Gastroesophageal sphincter (tissue), 3 donors: ENCODE results near the gene SYCE1.

Experiments used
- POLR2A ChIP-seq, 2 donors: fragments of 450-650 bp; IDR thresholded peaks; one replicate each; pipeline ENCODE4 v1.6.1; 2017; ENCODE audit warnings: antibody characterized with exemption in 2 of 2, mild to moderate bottlenecking in 2 of 2, moderate library complexity in 1 of 2
- POLR2AphosphoS5 ChIP-seq: sonication (generic); formaldehyde crosslinking; IDR thresholded peaks from one replicate; pipeline ENCODE4 v1.6.1; 2017; ENCODE audit warnings: antibody characterized with exemption
- TF ChIP-seq, protein P1 (sequence below), 4 experiments: fragments of 200-600 bp in 2 of 4; fragments of 450-650 bp in 2 of 4; sonication (generic) in 1 of 4; IDR thresholded peaks; one replicate each; pipeline ENCODE4 v1.5.1; 2017 to 2019; ENCODE audit warnings: antibody characterized with exemption in 4 of 4, mild to moderate bottlenecking in 2 of 4, moderate library complexity in 2 of 4

DNA sequence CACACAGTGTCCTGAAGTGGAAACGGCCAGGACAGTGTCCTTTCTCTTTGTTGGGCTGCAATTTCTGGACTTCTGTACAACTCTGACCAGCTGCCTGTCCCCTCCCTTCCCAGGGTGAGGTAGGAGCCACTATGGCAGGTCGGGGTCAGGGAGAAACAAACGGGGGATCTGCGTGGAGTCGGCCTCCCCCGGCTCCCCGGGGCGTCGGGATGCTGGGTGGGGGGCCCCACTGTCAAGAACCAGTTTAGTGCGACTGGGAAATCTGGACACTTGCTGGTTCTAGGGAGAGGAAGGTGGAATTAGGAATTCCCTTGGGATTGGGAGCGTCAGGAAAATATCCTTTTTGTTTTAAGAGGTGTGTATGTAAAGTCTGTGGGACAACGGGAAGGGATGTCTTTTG lies 567 bp downstream of the SYCE1 start:
- TF ChIP-seq, protein P1, sequence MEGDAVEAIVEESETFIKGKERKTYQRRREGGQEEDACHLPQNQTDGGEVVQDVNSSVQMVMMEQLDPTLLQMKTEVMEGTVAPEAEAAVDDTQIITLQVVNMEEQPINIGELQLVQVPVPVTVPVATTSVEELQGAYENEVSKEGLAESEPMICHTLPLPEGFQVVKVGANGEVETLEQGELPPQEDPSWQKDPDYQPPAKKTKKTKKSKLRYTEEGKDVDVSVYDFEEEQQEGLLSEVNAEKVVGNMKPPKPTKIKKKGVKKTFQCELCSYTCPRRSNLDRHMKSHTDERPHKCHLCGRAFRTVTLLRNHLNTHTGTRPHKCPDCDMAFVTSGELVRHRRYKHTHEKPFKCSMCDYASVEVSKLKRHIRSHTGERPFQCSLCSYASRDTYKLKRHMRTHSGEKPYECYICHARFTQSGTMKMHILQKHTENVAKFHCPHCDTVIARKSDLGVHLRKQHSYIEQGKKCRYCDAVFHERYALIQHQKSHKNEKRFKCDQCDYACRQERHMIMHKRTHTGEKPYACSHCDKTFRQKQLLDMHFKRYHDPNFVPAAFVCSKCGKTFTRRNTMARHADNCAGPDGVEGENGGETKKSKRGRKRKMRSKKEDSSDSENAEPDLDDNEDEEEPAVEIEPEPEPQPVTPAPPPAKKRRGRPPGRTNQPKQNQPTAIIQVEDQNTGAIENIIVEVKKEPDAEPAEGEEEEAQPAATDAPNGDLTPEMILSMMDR (IDR thresholded peaks at IDR 0.05) = no peak
- TF ChIP-seq POLR2A (IDR thresholded peaks at IDR 0.05) = no peak
- TF ChIP-seq POLR2AphosphoS5 = no peak
